ENCODE data around the gene ARFIP1.

Gene ARFIP1

GRCh38 chr4:152951348-152951747, 171.6 kb downstream of the ARFIP1 start:
- H3K4me3 ChIP-seq: no peak overlapping the region
- H3K27ac ChIP-seq: no peak overlapping the region

DNA sequence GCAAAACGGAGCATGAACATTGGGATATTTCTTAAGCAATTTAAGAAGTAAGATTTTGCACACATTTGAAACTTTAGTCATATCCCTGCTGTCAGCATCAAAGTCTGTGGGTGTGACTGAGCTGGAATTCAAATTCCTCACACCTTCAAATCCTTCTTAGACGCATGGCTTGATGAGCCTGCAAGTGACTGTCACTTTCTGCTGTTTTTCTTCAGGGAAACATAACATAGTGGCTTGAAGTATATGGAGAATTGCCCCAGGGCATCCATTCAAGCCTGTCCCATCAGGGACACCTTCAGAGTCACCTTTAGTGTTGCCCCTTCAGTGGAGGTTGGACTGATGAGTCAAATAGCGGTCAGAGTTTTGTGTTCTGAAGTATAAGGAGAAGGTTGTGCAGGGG, 173.8 kb downstream of the ARFIP1 start:
- no peak overlapping the region for H3K27ac ChIP-seq
- no peak overlapping the region for H3K4me3 ChIP-seq

DNA sequence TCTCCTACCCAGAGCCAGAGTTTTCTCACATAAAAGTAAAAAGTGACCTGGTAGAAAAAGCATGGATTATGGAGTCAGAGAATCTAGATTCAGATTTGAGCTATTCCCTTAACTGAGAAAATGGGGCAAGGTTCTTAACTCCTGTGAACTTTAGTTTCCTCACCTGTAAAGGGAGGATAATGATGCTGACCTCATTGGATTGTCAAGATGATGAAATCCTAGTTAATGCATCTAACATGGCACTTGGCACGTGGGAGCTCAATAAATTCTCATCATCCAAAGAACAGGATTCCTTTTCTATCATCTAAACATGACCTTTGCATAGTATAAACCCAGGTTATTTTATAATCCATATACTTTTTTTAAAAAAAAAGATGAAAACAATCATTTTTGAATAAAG, 175.0 kb downstream of the ARFIP1 start:
- Histone ChIP-seq H3K27ac (no peak overlapping the region), H3K4me3 (no peak overlapping the region)

DNA sequence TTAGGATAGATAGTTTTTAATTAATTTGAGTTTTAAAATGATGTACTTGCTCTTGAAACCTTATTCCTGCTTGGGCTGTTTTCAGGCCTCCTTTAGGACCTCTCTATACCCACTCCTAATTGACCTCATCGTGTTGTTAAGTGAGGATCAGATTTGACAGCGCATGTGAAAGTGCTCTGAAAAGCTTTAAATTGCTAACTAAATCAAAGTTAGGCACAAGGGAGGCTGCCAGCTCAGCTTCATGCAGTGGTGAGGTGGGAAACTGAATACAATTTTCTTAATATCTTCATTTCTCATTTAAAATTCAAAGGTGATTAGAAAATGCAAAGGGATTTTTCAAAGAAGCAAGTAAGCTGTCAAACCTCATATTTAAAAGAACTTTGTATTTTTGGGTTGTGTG, 176.4 kb downstream of the ARFIP1 start:
- peak overlapping the region in 2 of 21 experiments; percentile 2 to 12 for H3K27ac ChIP-seq
- H3K4me3 ChIP-seq: no peak overlapping the region

DNA sequence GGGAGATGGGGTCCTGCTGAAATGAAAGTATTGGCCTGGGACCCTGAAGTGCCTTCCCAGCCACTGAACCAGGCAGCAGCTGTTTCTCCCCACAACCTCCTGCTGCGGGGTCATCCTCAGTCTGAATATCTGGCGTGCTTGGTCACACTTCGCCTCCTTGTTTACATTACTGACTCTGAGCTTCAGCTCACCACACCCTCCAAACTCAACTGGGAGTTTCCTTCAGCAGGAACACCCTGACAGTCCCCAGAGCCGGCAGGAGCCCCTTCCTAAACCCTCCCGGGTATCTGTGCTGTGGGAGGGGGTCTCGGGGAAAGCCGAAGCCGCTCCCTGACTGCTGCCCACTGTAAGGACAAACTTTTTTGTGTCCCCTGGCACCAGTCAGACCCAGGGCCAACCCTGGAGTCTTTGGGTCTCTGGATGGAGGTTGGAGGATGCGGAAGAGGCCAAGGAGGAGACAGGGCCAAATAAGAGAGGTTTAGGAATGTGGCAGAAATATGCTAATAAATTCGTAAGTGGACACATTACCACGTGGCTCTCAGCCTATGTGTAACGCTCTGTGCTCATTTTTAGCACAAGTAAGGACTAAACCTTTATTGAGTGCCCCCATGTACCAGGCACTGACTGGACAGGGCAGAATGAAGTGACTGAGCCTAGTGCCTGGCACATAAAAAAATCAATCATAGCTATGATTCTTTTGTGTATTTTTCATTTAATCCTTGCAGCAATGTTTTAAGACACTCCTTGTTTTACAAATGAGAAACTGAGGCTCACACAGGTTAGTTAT, 177.1 kb downstream of the ARFIP1 start:
- H3K4me3 ChIP-seq: no peak overlapping the region
- H3K27ac ChIP-seq: peak overlapping the region in 2 of 21 experiments; percentile 2 to 12

GRCh38 chr4:152957437-152958171, 177.8 kb downstream of the ARFIP1 start:
- Histone ChIP-seq H3K4me3 (no peak overlapping the region), H3K27ac (no peak overlapping the region)

DNA sequence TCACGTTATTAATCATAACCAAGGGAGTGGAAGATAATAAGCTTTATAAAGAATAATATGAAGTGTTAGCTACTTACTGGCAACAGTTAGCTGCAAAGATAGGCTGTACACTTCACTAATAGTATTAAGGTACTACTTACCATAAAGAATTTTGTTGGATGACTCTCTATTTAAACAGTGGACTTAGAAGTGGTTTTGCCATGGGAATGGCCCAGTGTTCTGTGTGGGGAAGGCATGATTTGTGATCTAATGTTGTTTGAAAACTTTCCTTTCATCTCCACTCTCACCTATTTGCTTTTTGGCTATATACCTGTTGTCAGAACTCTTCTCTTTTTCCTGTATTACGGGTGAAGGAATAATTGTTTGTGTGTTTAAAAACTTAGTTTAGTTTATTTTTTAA, 179.3 kb downstream of the ARFIP1 start:
- no peak overlapping the region for H3K4me3 ChIP-seq
- no peak overlapping the region for H3K27ac ChIP-seq

- Histone ChIP-seq H3K27ac (no peak overlapping the region), H3K4me3 (no peak overlapping the region)
Observed at GRCh38 chr4:152960082-152960481, 180.3 kb downstream of the ARFIP1 start.

DNA sequence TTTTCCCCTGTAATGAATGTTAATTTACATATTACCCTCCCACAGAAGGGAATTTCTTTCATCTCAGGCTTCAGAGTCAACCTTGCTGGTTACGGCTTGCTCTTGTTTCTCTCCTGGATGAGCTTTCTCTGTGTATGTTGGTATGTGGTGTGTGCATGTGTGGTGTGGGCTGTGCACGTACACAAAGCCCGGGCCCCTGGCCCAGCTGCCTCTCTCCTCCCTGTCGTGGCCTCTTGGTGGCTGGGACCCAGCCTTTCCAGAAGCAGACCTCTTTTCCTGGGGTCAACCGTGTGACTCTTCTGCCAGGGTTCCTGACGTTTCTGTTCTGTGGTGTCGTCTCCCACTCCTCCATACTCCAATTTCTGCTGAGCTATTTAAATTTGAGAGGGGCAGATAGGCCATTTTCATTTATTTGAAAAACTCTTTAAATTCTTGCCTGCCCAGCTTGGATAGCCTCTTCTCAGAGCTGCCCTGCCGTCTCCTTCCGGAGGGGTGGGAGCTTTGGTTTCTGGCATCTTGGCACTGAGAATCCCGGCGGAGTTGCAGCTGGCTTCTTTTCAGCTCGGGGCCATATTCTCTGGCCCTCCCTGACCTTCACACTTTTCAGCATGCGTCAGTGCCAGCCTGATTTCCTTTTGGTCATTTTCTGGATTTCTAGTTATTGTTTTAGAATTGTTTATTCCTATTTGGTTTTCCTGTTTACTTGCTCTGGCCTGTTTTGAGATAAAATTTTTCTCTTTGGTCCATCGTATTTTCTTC, 181.4 kb downstream of the ARFIP1 start:
- Histone ChIP-seq H3K4me3 (no peak overlapping the region), H3K27ac (peak overlapping the region in 1 of 21 experiments; percentile 16)

GRCh38 chr4:152961773-152962115, 182.0 kb downstream of the ARFIP1 start:
- Histone ChIP-seq H3K27ac (no peak overlapping the region), H3K4me3 (no peak overlapping the region)

Measured in skin epidermis (tissue), 12 donors.